Neural cell (in vitro differentiated cells): ENCODE measurements around the gene JPH4. TPM values are rescaled to one million over a fixed set of nuclear protein-coding genes. Genes with fewer than 3 reads are reported as not detected.

Source experiments
- H2AFZ ChIP-seq: fragments of 200-600, 300-800 bp; sonication (generic), shearing (Covaris generic); 2 replicates; pipeline ENCODE4 v1.6.0; 2014; ENCODE audit warnings: low read depth, mild to moderate bottlenecking, antibody characterized with exemption, low read length, moderate library complexity
- H3F3A ChIP-seq: fragments of 200-600 bp; shearing (Covaris generic); 2 replicates; pipeline ENCODE4 v1.6.1; 2016; ENCODE audit warnings: mild to moderate bottlenecking, moderate library complexity, mixed read lengths, antibody characterized with exemption, low read length; ENCODE audit not compliant: insufficient read depth, poor library complexity, severe bottlenecking
- H3K27ac ChIP-seq: fragments of 200-600, 300-800 bp; sonication (generic), shearing (Covaris generic); 2 replicates; pipeline ENCODE4 v1.5.1; 2014; ENCODE audit warnings: mild to moderate bottlenecking, low read length, moderate library complexity
- H3K27me3 ChIP-seq: fragments of 300-800, 200-600 bp; sonication (generic), shearing (Covaris generic); 2 replicates; pipeline ENCODE4 v1.6.0; 2014; ENCODE audit warnings: mild to moderate bottlenecking, low read depth, low read length, moderate library complexity; ENCODE audit not compliant: insufficient read depth
- H3K36me3 ChIP-seq: fragments of 300-800, 200-600 bp; sonication (generic), shearing (Covaris generic); 2 replicates; pipeline ENCODE4 v1.5.1; 2014; ENCODE audit warnings: mild to moderate bottlenecking, antibody characterized with exemption, low read length, moderate library complexity; ENCODE audit not compliant: insufficient read depth
- H3K4me2 ChIP-seq: fragments of 300-800, 200-600 bp; sonication (generic), shearing (Covaris generic); 2 replicates; pipeline ENCODE4 v1.6.0; 2014; ENCODE audit warnings: mild to moderate bottlenecking, low read length
- H3K4me3 ChIP-seq: fragments of 300-800, 200-600 bp; sonication (generic), shearing (Covaris generic); 2 replicates; pipeline ENCODE4 v1.5.1; 2014; ENCODE audit warnings: mild to moderate bottlenecking, low read length, moderate library complexity
- H3K79me2 ChIP-seq: fragments of 200-600 bp; shearing (Covaris generic); replicated peaks from 2 replicates; pipeline ENCODE4 v1.6.0; 2014; ENCODE audit warnings: mild to moderate bottlenecking, low read length, moderate library complexity; ENCODE audit not compliant: insufficient read depth
- H3K9ac ChIP-seq: fragments of 300-800, 200-600 bp; sonication (generic), shearing (Covaris generic); 2 replicates; pipeline ENCODE4 v1.6.1; 2016; ENCODE audit warnings: mild to moderate bottlenecking, low read length, mixed read lengths
- H3K9me2 ChIP-seq: fragments of 200-600 bp; shearing (Covaris generic); 2 replicates; pipeline ENCODE4 v1.6.1; 2016; ENCODE audit warnings: mild to moderate bottlenecking, low read length, mixed read lengths; ENCODE audit not compliant: insufficient read depth
- H3K9me3 ChIP-seq: fragments of 200-600, 300-800 bp; sonication (generic), shearing (Covaris generic); 2 replicates; pipeline ENCODE4 v1.6.1; 2016; ENCODE audit warnings: mild to moderate bottlenecking, mixed run types, low read length, moderate library complexity, mixed read lengths
- H4K20me1 ChIP-seq: fragments of 200-600 bp; shearing (Covaris generic); 2 replicates; pipeline ENCODE4 v1.6.1; 2016; ENCODE audit warnings: mild to moderate bottlenecking, mixed run types; ENCODE audit not compliant: insufficient read depth
- CTCF ChIP-seq: fragments of 450-650 bp; IDR thresholded peaks from 2 replicates; pipeline ENCODE4 v1.5.1; 2014; ENCODE audit warnings: antibody characterized with exemption, mild to moderate bottlenecking, moderate library complexity; ENCODE audit not compliant: poor library complexity, severe bottlenecking
- EP300 ChIP-seq: fragments of 450-650 bp; conservative IDR thresholded peaks from 2 replicates; pipeline ENCODE4 v1.6.1; 2014; ENCODE audit warnings: antibody characterized with exemption, mild to moderate bottlenecking, moderate library complexity; ENCODE audit not compliant: poor library complexity, severe bottlenecking
- EZH2 ChIP-seq: fragments of 200-600, 300-800 bp; shearing (Covaris generic), sonication (generic); IDR thresholded peaks from 2 replicates; pipeline ENCODE4 v1.6.1; 2014; ENCODE audit warnings: antibody characterized with exemption, low read length, borderline replicate concordance, mild to moderate bottlenecking; ENCODE audit not compliant: insufficient read depth, poor library complexity, severe bottlenecking
- MXI1 ChIP-seq: fragments of 450-650 bp; conservative IDR thresholded peaks from 2 replicates; pipeline ENCODE4 v1.6.1; 2014; ENCODE audit warnings: antibody characterized with exemption, mild to moderate bottlenecking; ENCODE audit not compliant: poor library complexity, severe bottlenecking
- POLR2AphosphoS5 ChIP-seq: IDR thresholded peaks from 2 replicates; pipeline ENCODE4 v1.6.1; 2012
- RAD21 ChIP-seq: fragments of 450-650 bp; conservative IDR thresholded peaks from 2 replicates; pipeline ENCODE4 v1.6.1; 2014; ENCODE audit warnings: antibody characterized with exemption, mild to moderate bottlenecking, moderate library complexity
- SMC3 ChIP-seq: fragments of 450-650 bp; conservative IDR thresholded peaks from 2 replicates; pipeline ENCODE4 v1.6.1; 2014; ENCODE audit warnings: antibody characterized with exemption, mild to moderate bottlenecking, moderate library complexity; ENCODE audit not compliant: poor library complexity
- TAF1 ChIP-seq: IDR thresholded peaks from 2 replicates; pipeline ENCODE4 v1.6.1; 2012; ENCODE audit warnings: low read depth
- polyA plus RNA-seq: library from polyadenylated mRNA; depleted of rRNA; stranded (reverse); fragments of >200 nt; gene quantifications from 2 replicates; pipeline ENCODE4 v1.2.3, GENCODE V29; 2014
- TF ChIP-seq, protein P1 (sequence below): IDR thresholded peaks from 2 replicates; pipeline ENCODE4 v1.6.1; 2012; ENCODE audit warnings: borderline replicate concordance

Gene JPH4
- polyA plus RNA-seq, 1 donor from 2014 or later: 68.2 TPM

- no peaks in the 10 kb centered on the region for H3K79me2 ChIP-seq
- no peaks in the 10 kb centered on the region for H4K20me1 ChIP-seq
- H3K4me2 ChIP-seq: no peak overlapping the region
- no peaks in the 10 kb centered on the region for H3K27me3 ChIP-seq
- no peaks in the 10 kb centered on the region for H3K9me3 ChIP-seq
- TF ChIP-seq EP300 (no peak), CTCF (no peak), SMC3 (no peak), RAD21 (no peak), POLR2AphosphoS5 (no peak), EZH2 (no peak), MXI1 (no peak), TAF1 (no peak)
- TF ChIP-seq, protein P1, sequence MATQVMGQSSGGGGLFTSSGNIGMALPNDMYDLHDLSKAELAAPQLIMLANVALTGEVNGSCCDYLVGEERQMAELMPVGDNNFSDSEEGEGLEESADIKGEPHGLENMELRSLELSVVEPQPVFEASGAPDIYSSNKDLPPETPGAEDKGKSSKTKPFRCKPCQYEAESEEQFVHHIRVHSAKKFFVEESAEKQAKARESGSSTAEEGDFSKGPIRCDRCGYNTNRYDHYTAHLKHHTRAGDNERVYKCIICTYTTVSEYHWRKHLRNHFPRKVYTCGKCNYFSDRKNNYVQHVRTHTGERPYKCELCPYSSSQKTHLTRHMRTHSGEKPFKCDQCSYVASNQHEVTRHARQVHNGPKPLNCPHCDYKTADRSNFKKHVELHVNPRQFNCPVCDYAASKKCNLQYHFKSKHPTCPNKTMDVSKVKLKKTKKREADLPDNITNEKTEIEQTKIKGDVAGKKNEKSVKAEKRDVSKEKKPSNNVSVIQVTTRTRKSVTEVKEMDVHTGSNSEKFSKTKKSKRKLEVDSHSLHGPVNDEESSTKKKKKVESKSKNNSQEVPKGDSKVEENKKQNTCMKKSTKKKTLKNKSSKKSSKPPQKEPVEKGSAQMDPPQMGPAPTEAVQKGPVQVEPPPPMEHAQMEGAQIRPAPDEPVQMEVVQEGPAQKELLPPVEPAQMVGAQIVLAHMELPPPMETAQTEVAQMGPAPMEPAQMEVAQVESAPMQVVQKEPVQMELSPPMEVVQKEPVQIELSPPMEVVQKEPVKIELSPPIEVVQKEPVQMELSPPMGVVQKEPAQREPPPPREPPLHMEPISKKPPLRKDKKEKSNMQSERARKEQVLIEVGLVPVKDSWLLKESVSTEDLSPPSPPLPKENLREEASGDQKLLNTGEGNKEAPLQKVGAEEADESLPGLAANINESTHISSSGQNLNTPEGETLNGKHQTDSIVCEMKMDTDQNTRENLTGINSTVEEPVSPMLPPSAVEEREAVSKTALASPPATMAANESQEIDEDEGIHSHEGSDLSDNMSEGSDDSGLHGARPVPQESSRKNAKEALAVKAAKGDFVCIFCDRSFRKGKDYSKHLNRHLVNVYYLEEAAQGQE: no peak
- H2AFZ ChIP-seq: no peak overlapping the region
- H3K4me3 ChIP-seq: no peak overlapping the region
- H3K36me3 ChIP-seq: no peaks in the 10 kb centered on the region
- no peak overlapping the region for H3K27ac ChIP-seq
- no peaks in the 10 kb centered on the region for H3F3A ChIP-seq
- H3K9me2 ChIP-seq: no peaks in the 10 kb centered on the region
- H3K9ac ChIP-seq: no peak overlapping the region
Measured at GRCh38 chr14:23518709-23519108, 59.9 kb downstream of the JPH4 start.

Other genes starting within 250 kb of the JPH4 start
- gene SLC22A17, start 225.9 kb downstream of the JPH4 start, polyA plus RNA-seq: 182 and 201 TPM in 2 replicates
- 0.48 and 0.92 TPM in 2 replicates for gene EFS, start 213.6 kb downstream of the JPH4 start, polyA plus RNA-seq
- gene IL25, start 206.0 kb downstream of the JPH4 start, polyA plus RNA-seq: not detected in 2 replicates
- not detected in 2 replicates for gene CMTM5, start 201.7 kb downstream of the JPH4 start, polyA plus RNA-seq
- not detected in 2 replicates for gene MYH6, start 170.5 kb downstream of the JPH4 start, polyA plus RNA-seq
- gene MYH7, start 143.1 kb downstream of the JPH4 start, polyA plus RNA-seq: 0.08 and 0.12 TPM in 2 replicates
- 123 and 137 TPM in 2 replicates for gene NGDN, start 109.1 kb downstream of the JPH4 start, polyA plus RNA-seq
- 0.72 and 1.7 TPM in 2 replicates for gene ZFHX2, start 27.0 kb downstream of the JPH4 start, polyA plus RNA-seq
- gene THTPA, start 22.5 kb downstream of the JPH4 start, polyA plus RNA-seq: 51.3 and 58.2 TPM in 2 replicates
- gene AP1G2, start 11.0 kb downstream of the JPH4 start, polyA plus RNA-seq: 127 and 163 TPM in 2 replicates
- gene DHRS2, start 57.6 kb upstream of the JPH4 start, polyA plus RNA-seq: 1.3 and 2.1 TPM in 2 replicates